Fibroblast of gingiva (primary cell): Measurements from ENCODE around the gene CD5L.

ENCODE experiments used
- DNase-seq: peaks from one replicate; pipeline ENCODE4 v3.0.0-alpha.2; 2011; ENCODE audit warnings: low read depth

The CD5L gene

GRCh38 chr1:157813269-157813668 lies 28.3 kb downstream of the CD5L start:
- DNase-seq: no peak

DNA sequence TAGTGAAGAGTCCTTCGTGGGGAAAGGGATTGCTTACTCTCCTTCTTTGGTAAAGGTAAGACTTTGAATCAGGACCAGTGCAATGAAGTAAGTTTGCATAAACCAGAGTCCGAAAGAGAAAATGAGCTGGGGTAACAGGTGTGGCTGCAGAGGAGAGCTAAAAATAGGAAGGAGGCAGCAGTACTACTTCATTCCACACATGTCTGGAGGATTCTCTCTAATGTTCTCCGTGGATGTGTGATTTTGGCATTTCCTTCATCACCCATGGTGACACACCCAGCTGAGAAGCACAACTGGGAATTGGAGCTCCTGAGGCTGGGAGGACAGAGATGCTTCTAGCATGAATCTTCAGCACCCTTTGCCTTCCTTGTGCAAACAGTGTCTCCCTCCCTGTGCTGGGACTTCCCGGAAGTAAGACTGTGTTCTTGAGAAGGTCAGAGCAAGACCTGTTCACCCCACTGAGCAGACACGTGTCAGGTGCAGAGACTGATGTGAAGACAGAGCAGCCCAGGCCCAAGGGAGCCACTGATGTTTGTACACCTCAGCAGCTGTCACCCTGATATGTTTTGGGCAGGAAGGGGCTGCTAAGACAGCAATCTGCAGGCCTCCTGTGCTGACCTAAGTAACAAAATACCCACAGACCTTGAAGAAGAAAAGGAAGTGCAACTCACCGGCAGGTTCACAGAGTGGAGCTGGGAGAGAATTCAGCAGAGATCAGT lies 35.0 kb downstream of the CD5L start:
- no peak for DNase-seq

DNA sequence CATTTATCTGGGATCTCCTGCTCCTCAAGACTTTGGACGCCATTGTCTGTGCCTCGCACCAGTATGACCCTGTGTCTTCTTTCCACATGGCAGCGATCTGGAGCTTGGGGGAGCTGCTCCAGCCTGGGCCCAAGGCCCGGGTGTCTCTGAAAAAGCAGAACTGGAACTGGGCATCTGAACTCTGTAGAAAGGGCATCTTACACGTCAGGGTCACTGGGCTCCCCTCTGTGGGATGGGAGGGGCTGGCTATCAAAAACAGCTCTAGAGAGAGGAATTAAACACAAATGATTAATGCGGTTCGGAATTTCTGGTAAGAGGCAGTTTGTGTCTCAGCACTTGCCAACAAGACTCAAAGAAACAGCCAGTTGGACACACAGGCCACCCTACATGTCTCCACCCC lies 37.8 kb downstream of the CD5L start:
- no peak for DNase-seq

DNA sequence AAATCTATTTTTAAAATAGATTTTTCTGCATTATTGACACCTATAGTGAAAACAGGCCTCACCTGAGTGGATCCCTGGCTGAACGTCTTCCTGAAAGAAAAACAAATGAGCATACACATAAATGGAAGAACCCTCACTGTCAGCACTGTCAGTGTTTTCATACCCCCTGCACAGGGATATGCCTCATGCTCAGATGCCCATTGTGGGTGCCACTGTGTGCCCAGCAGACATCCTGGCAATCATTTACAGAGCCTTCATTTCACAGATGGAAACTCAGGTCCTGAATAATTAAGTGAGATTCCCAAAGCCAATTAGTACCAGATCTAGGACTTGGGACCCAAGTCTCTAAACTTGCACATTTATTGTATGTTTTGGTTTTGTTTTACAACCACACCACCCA lies 41.6 kb downstream of the CD5L start:
- no peak for DNase-seq

GRCh38 chr1:157798211-157798610 lies 43.4 kb downstream of the CD5L start:
- DNase-seq: no peak

GRCh38 chr1:157785248-157785647 lies 56.4 kb downstream of the CD5L start:
- no peak for DNase-seq

- no peak for DNase-seq
Measured at GRCh38 chr1:157784801-157785200, 56.8 kb downstream of the CD5L start.

GRCh38 chr1:157782931-157783330 lies 58.7 kb downstream of the CD5L start:
- DNase-seq: no peak

- DNase-seq: no peak
Measured at GRCh38 chr1:157781048-157781447, 60.6 kb downstream of the CD5L start.
